ENCODE measurements around the gene VPS41.
"Not testable (repeated sequence)": the region's sequence is repeated elsewhere in the genome, so short reads cannot be mapped to it uniquely, and the experiment has no call there.

The VPS41 gene

GRCh38 chr7:38854947-38855346 is 54.0 kb downstream of the VPS41 start:
- not testable (repeated sequence) for DNase-seq (ENCODE audit: low spot score)

- no peak for DNase-seq (ENCODE audit: low spot score)
Measured at GRCh38 chr7:38851321-38851720, 57.7 kb downstream of the VPS41 start.

- no peak for DNase-seq (ENCODE audit: low spot score)
Measured at GRCh38 chr7:38846280-38846679, 62.7 kb downstream of the VPS41 start.

- DNase-seq (ENCODE audit: low spot score) = no peak
Measured at GRCh38 chr7:38844952-38845563, 63.9 kb downstream of the VPS41 start.

GRCh38 chr7:38842746-38843145 is 66.2 kb downstream of the VPS41 start:
- DNase-seq (ENCODE audit: low spot score) = no peak

- DNase-seq (ENCODE audit: low spot score) = no peak
Measured at GRCh38 chr7:38840736-38841460, 68.1 kb downstream of the VPS41 start.

GRCh38 chr7:38839851-38840250 is 69.1 kb downstream of the VPS41 start:
- no peak for DNase-seq (ENCODE audit: low spot score)

- DNase-seq (ENCODE audit: low spot score) = no peak
Measured at GRCh38 chr7:38838725-38839385, 70.1 kb downstream of the VPS41 start.

- DNase-seq (ENCODE audit: low spot score) = no peak
Measured at GRCh38 chr7:38834357-38834756, 74.6 kb downstream of the VPS41 start.

GRCh38 chr7:38833329-38833728 is 75.7 kb downstream of the VPS41 start:
- DNase-seq (ENCODE audit: low spot score) = no peak

GRCh38 chr7:38831259-38831996 is 77.6 kb downstream of the VPS41 start:
- DNase-seq (ENCODE audit: low spot score) = no peak

GRCh38 chr7:38830826-38831225 is 78.2 kb downstream of the VPS41 start:
- DNase-seq (ENCODE audit: low spot score) = no peak

GRCh38 chr7:38829488-38830165 is 79.4 kb downstream of the VPS41 start:
- no peak for DNase-seq (ENCODE audit: low spot score)

GRCh38 chr7:38828026-38828425 is 81.0 kb downstream of the VPS41 start:
- DNase-seq (ENCODE audit: low spot score) = no peak

GRCh38 chr7:38825721-38826440 is 83.1 kb downstream of the VPS41 start:
- no peak for DNase-seq (ENCODE audit: low spot score)

GRCh38 chr7:38824948-38825347 is 84.0 kb downstream of the VPS41 start:
- DNase-seq (ENCODE audit: low spot score) = no peak

- no peak for DNase-seq (ENCODE audit: low spot score)
Measured at GRCh38 chr7:38822549-38822948, 86.4 kb downstream of the VPS41 start.

- DNase-seq (ENCODE audit: low spot score) = no peak
Measured at GRCh38 chr7:38820571-38820970, 88.4 kb downstream of the VPS41 start.

GRCh38 chr7:38819463-38819862 is 89.5 kb downstream of the VPS41 start:
- DNase-seq (ENCODE audit: low spot score) = no peak

GRCh38 chr7:38817526-38817925 is 91.5 kb downstream of the VPS41 start:
- no peak for DNase-seq (ENCODE audit: low spot score)

- DNase-seq (ENCODE audit: low spot score) = no peak
Measured at GRCh38 chr7:38813768-38814167, 95.2 kb downstream of the VPS41 start.

Measured in germinal center (tissue), 1 donor.